Prostate gland (tissue), 2 donors: ENCODE measurements around the gene UBE2R2.

Source experiments
- CTCF ChIP-seq, 4 experiments: fragments of 200-600 bp in 2 of 4; fragments of 450-650 bp in 2 of 4; sonication (generic) in 2 of 4; IDR thresholded peaks; 1 replicate in 3 of 4; 2 replicates in 1 of 4; pipeline ENCODE4 v1.5.1; 2016 to 2019; ENCODE audit warnings: antibody characterized with exemption in 4 of 4, mild to moderate bottlenecking in 2 of 4, moderate library complexity in 2 of 4
- POLR2A ChIP-seq: fragments of 450-650 bp; IDR thresholded peaks from one replicate; pipeline ENCODE4 v1.6.1; 2016; ENCODE audit warnings: antibody characterized with exemption, mild to moderate bottlenecking
- POLR2AphosphoS5 ChIP-seq: sonication (generic); formaldehyde crosslinking; IDR thresholded peaks from one replicate; pipeline ENCODE4 v1.6.1; 2017; ENCODE audit warnings: antibody characterized with exemption

GRCh38 chr9:33780276-33780675 lies 36.7 kb upstream of the UBE2R2 start:
- no peak for TF ChIP-seq CTCF (IDR thresholded peaks at IDR 0.05)
- no peak for TF ChIP-seq POLR2AphosphoS5
- TF ChIP-seq POLR2A, result no peak
